Heart right ventricle (tissue), 16 donors: ENCODE data around the gene BLCAP. TPM values are rescaled to one million over a fixed set of nuclear protein-coding genes. Genes with fewer than 3 reads are reported as not detected.

Experiments
- ATAC-seq, 8 donors: fragments of 200-7000 bp; cut with Tn5 transposase; one replicate each; pipeline ENCODE4 v1.9.1; 2020; ENCODE audit warnings: mild to moderate bottlenecking in 8 of 8, moderate library complexity in 8 of 8, moderate number of reproducible peaks in 1 of 8
- DNase-seq, 2 donors: peaks; one replicate each; pipeline ENCODE4 v3.0.0-alpha.2; 2020
- H3K27ac ChIP-seq, 10 donors: fragments of 200-600 bp; sonication (generic) in 2 of 10; one replicate each; pipeline versions ENCODE4 v1.5.0 to v1.8.0; 2020 to 2022; ENCODE audit warnings: mild to moderate bottlenecking in 3 of 10
- H3K27me3 ChIP-seq, 7 donors: fragments of 200-600 bp; one replicate each; pipeline ENCODE4 v1.8.0; 2021 to 2022; ENCODE audit warnings: mild to moderate bottlenecking in 2 of 7
- H3K36me3 ChIP-seq, 9 donors: fragments of 200-600 bp; sonication (generic) in 1 of 9; one replicate each; pipeline versions ENCODE4 v1.5.0 to v1.8.0; 2020 to 2022; ENCODE audit warnings: mild to moderate bottlenecking in 2 of 9
- H3K4me1 ChIP-seq, 9 donors: fragments of 200-600 bp; sonication (generic) in 1 of 9; one replicate each; pipeline versions ENCODE4 v1.5.0 to v1.8.0; 2020 to 2022; ENCODE audit warnings: mild to moderate bottlenecking in 4 of 9
- H3K4me3 ChIP-seq, 10 donors: fragments of 200-600 bp; sonication (generic) in 2 of 10; one replicate each; pipeline versions ENCODE4 v1.5.0 to v1.8.0; 2020 to 2022; ENCODE audit warnings: mild to moderate bottlenecking in 7 of 10, moderate library complexity in 2 of 10
- H3K9me3 ChIP-seq, 11 donors: fragments of 200-600 bp in 10 of 11; sonication (generic) in 2 of 11; one replicate each; pipeline versions ENCODE4 v1.5.0 to v1.8.0; 2013 to 2022; ENCODE audit warnings: mild to moderate bottlenecking in 2 of 11, control low read depth in 1 of 11, moderate library complexity in 1 of 11
- CTCF ChIP-seq, 9 donors: fragments of 200-600 bp; sonication (generic) in 2 of 9; IDR thresholded peaks; one replicate each; pipeline versions ENCODE4 v1.5.0 to v1.8.0; 2021 to 2022; ENCODE audit warnings: antibody characterized with exemption in 9 of 9, mild to moderate bottlenecking in 5 of 9, moderate library complexity in 1 of 9
- WGBS, 2 donors: extraction: QIAGEN DNeasy Blood & Tissue Kit; methylation state at CpG; one replicate each; pipeline ENCODE4 v1.1.7; 2013; ENCODE audit warnings: inconsistent platforms in 1 of 2; 5-methylcytosine and 5-hydroxymethylcytosine counted together
- intact Hi-C, 10 donors: fragments of 100-400 bp; cut with DNase I; formaldehyde crosslinking; loops; one replicate each; pipeline versions ENCODE4 v1.11.1 to v1.14.2; 2022
- polyA plus RNA-seq, 2 donors: library from polyadenylated mRNA; stranded (reverse); fragments of 200-250 nt; gene quantifications; one replicate each; pipeline ENCODE4 v1.2.3, GENCODE V29; 2013
- total RNA-seq, 10 donors: library from RNA; stranded (reverse); fragmentation: NEBNext Ultra II Directional in 3 of 10; extraction: Animal tissue kit (Norgen Biotek cat#: 25700) in 3 of 10; gene quantifications; one replicate each; pipeline versions ENCODE4 v1.2.1 to v1.2.4, GENCODE V29; 2021 to 2023
- donor health status: Arrhythmogenic right ventricular cardiomyopathy.
- donor health status: ischemic (EF 13 %, LVEDD 7.1; RV severe dilation, severe dysfunction).
- donor health status: healthy with polysubstance abuse.
- donor health status: DM: no; HTN: yes; CAD: no.
- donor health status: DM: no; HTN: no; CAD: no.
- donor health status: ischemic (EF 25% LVEDD 6.9; RV normal size, moderate dysfunction).
- donor health status: ischemic (EF 25% LVEDD 5.7; RV mildly dilated, moderate dysfunction).
- donor health status: healthy.
- donor health status: DM: yes; HTN: yes; CAD: no.
- donor health status: Ischemic cardiomyopathy.
- donor health status: ischemic (EF 35%, LVEDD 5.7; RV mildly dilated, moderate dysfunction).
- donor health status: nonischemic (EF 11% LVEDD 7.7; RV severe dilation, severe dysfunction).
- donor health status: DM: yes; HTN: yes; CAD: no.
- donor health status: PGD.
- donor health status: ischemic (EF 29% LVEDD 5.4; RV normal size, mild dysfunction).
- donor health status: nonischemic (EF 23%, LVEDD 6.1; RV moderate dilation, normal function).

The BLCAP gene
- total and polyA plus RNA-seq, 12 donors, result 66.1 to 106 (median 82.9) TPM

GRCh38 chr20:37545516-37545915 lies 17.8 kb upstream of the BLCAP start:
- no peak overlapping the region for H3K4me3 ChIP-seq
- WGBS, 2 donors, result 80 to 88% methylated on average over 1 of the region's 1 CpG
- no peaks in the 10 kb centered on the region for H3K36me3 ChIP-seq
- no peak overlapping the region for H3K27ac ChIP-seq
- ATAC-seq (no peak), DNase-seq (no peak)
- H3K27me3 ChIP-seq, result peaks cover 0 to 4% (median 0%) of the 10 kb centered on the region in 7 donors
- no peaks in the 10 kb centered on the region for H3K4me1 ChIP-seq
- no peaks in the 10 kb centered on the region for H3K9me3 ChIP-seq
- TF ChIP-seq CTCF (IDR thresholded peaks at IDR 0.05), result no peak
- intact Hi-C loops, result no loop called here

DNA sequence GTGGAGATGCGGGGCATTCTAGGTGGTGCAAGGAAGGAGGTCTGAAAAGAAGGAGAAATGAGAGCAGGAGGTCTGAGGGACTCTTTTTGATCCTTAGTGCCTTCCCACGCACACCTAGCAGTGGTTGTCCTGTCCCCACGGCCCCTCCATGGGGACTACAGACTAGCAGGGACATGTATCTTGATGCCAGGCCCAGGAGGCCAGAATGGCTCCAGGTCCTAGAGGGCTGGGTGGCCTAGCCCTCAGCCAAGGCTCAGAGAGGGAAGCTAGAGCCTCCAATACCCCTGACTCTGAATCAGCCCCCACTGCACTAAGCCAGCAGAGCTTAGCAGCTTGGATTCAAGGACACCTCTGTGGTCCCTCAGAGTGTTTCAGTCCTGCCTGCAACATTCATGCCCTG lies 16.7 kb upstream of the BLCAP start:
- Histone ChIP-seq H3K4me1 (no peaks in the 10 kb centered on the region), H3K27ac (no peak overlapping the region), H3K27me3 (peaks cover 0 to 4% (median 0%) of the 10 kb centered on the region in 7 donors), H3K36me3 (no peaks in the 10 kb centered on the region), H3K4me3 (no peak overlapping the region), H3K9me3 (no peaks in the 10 kb centered on the region)
- no peak for TF ChIP-seq CTCF (IDR thresholded peaks at IDR 0.05)
- 57 to 76% methylated on average over 3 of the region's 3 CpGs for WGBS, 2 donors
- no peak for ATAC-seq
- intact Hi-C loops, result no loop called here
- DNase-seq, result no peak

GRCh38 chr20:37543828-37544227 lies 16.2 kb upstream of the BLCAP start:
- Histone ChIP-seq H3K9me3 (no peaks in the 10 kb centered on the region), H3K27me3 (peaks cover 0 to 4% (median 0%) of the 10 kb centered on the region in 7 donors), H3K4me1 (no peaks in the 10 kb centered on the region), H3K36me3 (no peaks in the 10 kb centered on the region), H3K4me3 (no peak overlapping the region), H3K27ac (no peak overlapping the region)
- peak in 3 of 9 donors; percentile 8 to 27 (median 20) for TF ChIP-seq CTCF (IDR thresholded peaks at IDR 0.05)
- intact Hi-C loops, result no loop called here
- WGBS, 2 donors, result 65 to 71% methylated on average over 3 of the region's 3 CpGs
- ATAC-seq (no peak), DNase-seq (no peak)

DNA sequence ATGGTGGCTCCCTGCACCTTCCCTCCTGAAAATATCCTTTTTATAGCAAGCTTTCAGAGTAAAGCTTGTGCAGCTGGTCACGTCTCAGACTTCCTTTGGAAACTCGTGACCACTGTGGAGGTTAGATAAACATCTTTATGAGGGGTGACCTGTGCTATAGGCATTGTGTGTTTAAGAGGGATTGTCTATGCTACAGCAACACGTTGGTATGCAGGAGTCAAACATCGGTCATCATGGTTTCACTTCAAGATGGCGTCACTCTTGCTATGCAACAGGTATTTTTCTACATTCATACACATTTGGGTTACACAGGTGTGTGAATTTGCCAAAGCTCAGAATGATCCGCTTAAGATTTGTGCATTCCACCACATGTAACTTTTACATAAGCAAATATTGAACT lies 14.6 kb upstream of the BLCAP start:
- H3K27me3 ChIP-seq, result peaks cover 0 to 4% (median 0%) of the 10 kb centered on the region in 7 donors
- ATAC-seq (no peak), DNase-seq (no peak)
- H3K4me1 ChIP-seq, result no peaks in the 10 kb centered on the region
- no peak overlapping the region for H3K27ac ChIP-seq
- TF ChIP-seq CTCF (IDR thresholded peaks at IDR 0.05), result no peak
- H3K4me3 ChIP-seq, result no peak overlapping the region
- H3K9me3 ChIP-seq, result no peaks in the 10 kb centered on the region
- intact Hi-C loops, result no loop called here
- WGBS, 2 donors, result 69 to 74% methylated on average over 6 of the region's 6 CpGs
- no peaks in the 10 kb centered on the region for H3K36me3 ChIP-seq
